Loucy (cell line): Measurements from ENCODE around the gene FYN.

Experiments
- H2AFZ ChIP-seq: fragments of 200-600 bp; sonication (generic); 2 replicates; pipeline ENCODE4 v1.6.0; 2016; ENCODE audit warnings: antibody characterized with exemption, mild to moderate bottlenecking, low read length, moderate library complexity
- H3F3A ChIP-seq: fragments of 200-600 bp; 2 replicates; pipeline ENCODE4 v1.6.0; 2016; ENCODE audit warnings: antibody characterized with exemption, low read depth, mild to moderate bottlenecking
- H3K27me3 ChIP-seq: fragments of 200-600 bp; sonication (generic); 2 replicates; pipeline ENCODE4 v1.6.1; 2014; ENCODE audit warnings: low read length, mild to moderate bottlenecking; ENCODE audit not compliant: insufficient read depth, poor library complexity, severe bottlenecking
- H3K36me3 ChIP-seq: fragments of 200-600 bp; sonication (generic); 2 replicates; pipeline ENCODE4 v1.6.1; 2016; ENCODE audit warnings: low read length; ENCODE audit not compliant: insufficient read depth
- H3K4me1 ChIP-seq: fragments of 200-600 bp; sonication (generic); 2 replicates; pipeline ENCODE4 v1.5.1; 2014; ENCODE audit warnings: low read length, mild to moderate bottlenecking; ENCODE audit not compliant: insufficient read depth, poor library complexity, severe bottlenecking
- H3K4me2 ChIP-seq: fragments of 200-600 bp; sonication (generic); 2 replicates; pipeline ENCODE4 v1.6.0; 2014; ENCODE audit warnings: antibody characterized with exemption, low read length, low read depth, mild to moderate bottlenecking; ENCODE audit not compliant: poor library complexity, severe bottlenecking
- H3K4me3 ChIP-seq: fragments of 200-600 bp; sonication (generic); 2 replicates; pipeline ENCODE4 v1.5.1; 2014; ENCODE audit warnings: low read length, mild to moderate bottlenecking, mixed read lengths; ENCODE audit not compliant: poor library complexity, severe bottlenecking
- H3K79me2 ChIP-seq: fragments of 200-600 bp; sonication (generic); 2 replicates; pipeline ENCODE4 v1.6.1; 2014; ENCODE audit warnings: low read length; ENCODE audit not compliant: insufficient read depth
- H3K9ac ChIP-seq: fragments of 200-600 bp; sonication (generic); 2 replicates; pipeline ENCODE4 v1.6.0; 2014; ENCODE audit warnings: mild to moderate bottlenecking, low read depth, low read length, moderate library complexity; ENCODE audit not compliant: poor library complexity, severe bottlenecking
- H3K9me2 ChIP-seq: fragments of 200-600 bp; sonication (generic); replicated peaks from 2 replicates; pipeline ENCODE4 v1.6.1; 2016; ENCODE audit warnings: low read depth, low read length, mixed read lengths
- H3K9me3 ChIP-seq: fragments of 200-600 bp; sonication (generic); 2 replicates; pipeline ENCODE4 v1.6.1; 2014; ENCODE audit warnings: mild to moderate bottlenecking, antibody characterized with exemption, low read length, low read depth; ENCODE audit not compliant: insufficient read depth
- H4K20me1 ChIP-seq: fragments of 200-600 bp; sonication (generic); 2 replicates; pipeline ENCODE4 v1.6.0; 2014; ENCODE audit warnings: antibody characterized with exemption, low read length, mild to moderate bottlenecking; ENCODE audit not compliant: insufficient read depth, poor library complexity, severe bottlenecking
- EZH2phosphoT487 ChIP-seq: fragments of 200-600 bp; IDR thresholded peaks from 2 replicates; pipeline ENCODE4 v1.6.1; 2018; ENCODE audit warnings: antibody characterized with exemption, mild to moderate bottlenecking, moderate library complexity, borderline replicate concordance
- TF ChIP-seq, protein P1 (sequence below): fragments of 200-600 bp; sonication (generic); conservative IDR thresholded peaks from 2 replicates; pipeline ENCODE4 v1.5.1; 2014; ENCODE audit warnings: mild to moderate bottlenecking, antibody characterized with exemption, low read length

The FYN gene

DNA sequence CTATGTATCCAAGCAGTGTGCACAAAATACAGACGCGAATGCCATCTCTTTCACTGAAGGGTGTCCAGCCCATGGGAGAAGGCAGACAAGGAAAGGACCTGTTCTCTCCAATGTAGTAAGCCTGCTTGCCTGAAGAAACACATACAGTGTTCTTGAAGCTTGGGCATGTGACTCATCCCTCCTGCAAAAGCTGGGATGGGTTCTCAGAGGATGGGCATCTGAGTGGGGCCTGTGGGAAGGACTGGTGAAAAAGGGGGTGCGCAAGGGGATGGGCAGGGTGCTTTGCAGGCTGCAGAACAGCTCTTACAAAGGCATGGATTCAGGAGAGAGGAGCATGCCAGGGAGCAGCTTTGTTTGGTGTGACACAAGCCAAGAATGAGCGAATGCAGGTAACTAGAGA, 128.1 kb downstream of the FYN start:
- Histone ChIP-seq H3K4me3 (no peak overlapping the region), H4K20me1 (no peaks in the 10 kb centered on the region), H3K9ac (no peak overlapping the region), H3K79me2 (peaks cover 27% of the 10 kb centered on the region), H3K27me3 (no peaks in the 10 kb centered on the region), H3K4me2 (no peak overlapping the region), H3K4me1 (peaks cover 23% of the 10 kb centered on the region), H3K9me3 (no peaks in the 10 kb centered on the region), H3K9me2 (no peaks in the 10 kb centered on the region), H3K36me3 (peaks cover 19% of the 10 kb centered on the region; the same call in 1 of the 2 replicates), H2AFZ (no peak overlapping the region), H3F3A (0 out of 2 replicates have a peak, but pooled peaks cover 2% of the 10 kb centered on the region)
- no peak for TF ChIP-seq EZH2phosphoT487
- TF ChIP-seq, protein P1, sequence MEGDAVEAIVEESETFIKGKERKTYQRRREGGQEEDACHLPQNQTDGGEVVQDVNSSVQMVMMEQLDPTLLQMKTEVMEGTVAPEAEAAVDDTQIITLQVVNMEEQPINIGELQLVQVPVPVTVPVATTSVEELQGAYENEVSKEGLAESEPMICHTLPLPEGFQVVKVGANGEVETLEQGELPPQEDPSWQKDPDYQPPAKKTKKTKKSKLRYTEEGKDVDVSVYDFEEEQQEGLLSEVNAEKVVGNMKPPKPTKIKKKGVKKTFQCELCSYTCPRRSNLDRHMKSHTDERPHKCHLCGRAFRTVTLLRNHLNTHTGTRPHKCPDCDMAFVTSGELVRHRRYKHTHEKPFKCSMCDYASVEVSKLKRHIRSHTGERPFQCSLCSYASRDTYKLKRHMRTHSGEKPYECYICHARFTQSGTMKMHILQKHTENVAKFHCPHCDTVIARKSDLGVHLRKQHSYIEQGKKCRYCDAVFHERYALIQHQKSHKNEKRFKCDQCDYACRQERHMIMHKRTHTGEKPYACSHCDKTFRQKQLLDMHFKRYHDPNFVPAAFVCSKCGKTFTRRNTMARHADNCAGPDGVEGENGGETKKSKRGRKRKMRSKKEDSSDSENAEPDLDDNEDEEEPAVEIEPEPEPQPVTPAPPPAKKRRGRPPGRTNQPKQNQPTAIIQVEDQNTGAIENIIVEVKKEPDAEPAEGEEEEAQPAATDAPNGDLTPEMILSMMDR = no peak

DNA sequence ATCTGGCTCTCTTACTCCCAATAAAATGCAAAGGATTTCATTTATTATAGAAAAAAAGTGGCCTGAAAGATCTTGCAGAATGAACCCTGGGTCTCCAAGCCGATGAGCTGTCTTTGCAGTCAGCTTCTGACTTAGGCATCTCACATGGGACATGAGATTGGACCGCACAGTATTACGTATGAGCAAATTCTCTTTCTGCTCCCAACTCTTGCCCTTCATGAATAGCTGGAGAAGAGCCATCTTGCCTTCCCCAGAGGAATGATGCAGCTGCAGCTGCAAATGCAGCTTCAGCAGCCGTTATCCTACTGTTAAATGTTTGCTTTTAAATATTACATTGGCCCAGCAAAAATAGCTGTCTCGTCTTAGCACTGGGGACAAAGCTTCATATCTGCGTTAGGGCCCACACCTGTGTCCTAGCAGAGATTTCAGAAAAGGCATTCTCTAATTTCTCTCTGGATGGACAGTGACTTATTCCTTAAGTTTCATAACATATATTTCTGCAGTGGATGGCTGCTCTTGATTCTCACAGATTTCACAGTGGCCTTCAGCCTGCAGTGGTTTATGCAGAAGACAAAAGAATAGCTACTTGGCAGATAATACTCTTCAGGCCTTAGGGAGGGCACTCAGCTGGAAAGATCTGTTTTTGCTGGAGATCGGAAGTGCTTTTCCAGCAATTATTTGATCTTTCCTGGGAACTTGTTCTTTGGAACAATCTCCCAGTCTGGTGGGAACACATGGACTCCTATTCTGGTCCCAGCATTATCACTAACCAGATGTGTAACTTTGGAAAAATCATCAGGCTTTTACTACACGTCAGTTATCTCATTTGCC, 129.2 kb downstream of the FYN start:
- no peaks in the 10 kb centered on the region for H3K9me2 ChIP-seq
- H4K20me1 ChIP-seq = no peaks in the 10 kb centered on the region
- H3K36me3 ChIP-seq = peaks cover 23% of the 10 kb centered on the region; the same call in 1 of the 2 replicates
- H3K27me3 ChIP-seq = no peaks in the 10 kb centered on the region
- no peak overlapping the region for H3K4me3 ChIP-seq
- no peak overlapping the region for H3K9ac ChIP-seq
- 0 out of 2 replicates have a peak, but pooled peaks cover 2% of the 10 kb centered on the region for H3F3A ChIP-seq
- H3K9me3 ChIP-seq = no peaks in the 10 kb centered on the region
- H3K79me2 ChIP-seq = peaks cover 20% of the 10 kb centered on the region; the same call in 1 of the 2 replicates
- TF ChIP-seq, protein P1 = no peak
- no peak for TF ChIP-seq EZH2phosphoT487
- H2AFZ ChIP-seq = no peak overlapping the region
- H3K4me2 ChIP-seq = no peak overlapping the region
- H3K4me1 ChIP-seq = peaks cover 23% of the 10 kb centered on the region

DNA sequence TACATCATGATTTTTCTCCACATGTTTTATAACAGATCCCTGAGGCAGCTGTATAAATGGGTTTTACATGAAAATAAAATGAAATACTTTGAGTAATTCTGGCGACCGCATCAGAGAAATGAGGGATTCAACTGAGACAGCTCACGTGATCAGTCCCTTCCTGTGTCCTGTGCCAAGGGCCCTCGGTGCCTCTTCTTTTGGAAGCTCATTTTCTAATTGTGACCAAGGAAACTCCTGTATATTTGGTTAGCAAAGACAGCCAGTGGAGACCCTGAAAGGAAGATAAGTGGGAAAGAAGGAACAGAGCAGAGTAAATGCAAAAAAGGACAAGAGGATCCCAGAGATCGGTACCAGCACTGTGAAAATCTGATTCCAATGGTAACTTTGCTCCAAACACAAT, 129.9 kb downstream of the FYN start:
- Histone ChIP-seq H3K4me1 (peaks cover 17% of the 10 kb centered on the region), H3K4me2 (no peak overlapping the region), H3K9ac (no peak overlapping the region), H3K4me3 (no peak overlapping the region), H2AFZ (no peak overlapping the region), H3K79me2 (peaks cover 16% of the 10 kb centered on the region; the same call in 1 of the 2 replicates), H4K20me1 (no peaks in the 10 kb centered on the region), H3K27me3 (no peaks in the 10 kb centered on the region), H3F3A (0 out of 2 replicates have a peak, but pooled peaks cover 2% of the 10 kb centered on the region), H3K9me3 (no peaks in the 10 kb centered on the region), H3K9me2 (no peaks in the 10 kb centered on the region), H3K36me3 (peaks cover 30% of the 10 kb centered on the region; the same call in 1 of the 2 replicates)
- no peak for TF ChIP-seq EZH2phosphoT487
- TF ChIP-seq, protein P1 = no peak
